K562 (cell line): Measurements from ENCODE around the gene ATXN7L2. TPM values are rescaled to one million over a fixed set of nuclear protein-coding genes. Genes with fewer than 3 reads are reported as not detected.
A peak's percentile ranks its signal among the peaks of the same experiment; 100 is the strongest.

ENCODE experiments used
- ATAC-seq: fragments of 200-7000 bp; cut with Tn5 transposase; 3 replicates; pipeline ENCODE4 v1.9.1; 2020; ENCODE audit warnings: moderate library complexity
- BruUV-seq: library from RNA; stranded (reverse); fragments of 400-500 nt; replicated peaks from 2 replicates; lab custom pipeline; 2021; lab: Mats Ljungman, UMichigan
- CTCF ChIA-PET: fragments of 300-600 bp; formaldehyde crosslinking; extraction: SDS; loops from one replicate; lab custom pipeline; 2021; ENCODE audit warnings: low intra/inter-chr PET ratio; lab: Yijun Ruan, JAX
- POLR2A ChIA-PET: fragments of 300-600, 350-650 bp; sonication (Branson Sonifier 250); formaldehyde crosslinking; extraction: SDS; loops from one replicate; lab custom pipeline; 2021; ENCODE audit warnings: antibody characterized with exemption, inconsistent platforms; lab: Yijun Ruan, JAX
- DNase-seq, 4 experiments: peaks; one replicate each; pipeline versions ENCODE4 v3.0.0 to v3.0.0-alpha.2; 2011 to 2018; ENCODE audit warnings: low spot score in 3 of 4, mixed read lengths in 3 of 4; ENCODE audit errors: extremely low read depth in 1 of 4
- FAIRE-seq: peaks from 2 replicates; lab custom pipeline; 2011; peaks lifted over from hg19 to GRCh38; lab: Jason Lieb, UNC
- H2AFZ ChIP-seq: 2 replicates; pipeline ENCODE4 v1.6.0; 2011; ENCODE audit warnings: low read depth, low read length, control low read depth, inconsistent platforms
- H3K27ac ChIP-seq: fragments of 200-600 bp; 3 replicates; pipeline ENCODE4 v1.8.0; 2011; ENCODE audit warnings: low read depth, mild to moderate bottlenecking, control low read depth, inconsistent platforms, low read length, moderate library complexity, mixed read lengths; ENCODE audit errors: extremely low read depth
- H3K27me3 ChIP-seq, 2 experiments: fragments of 300-600 bp in 1 of 2; 2 replicates in 1 of 2; 3 replicates in 1 of 2; pipeline versions ENCODE4 v1.6.0 to v1.8.0; 2011; ENCODE audit warnings: inconsistent platforms in 2 of 2, low read length in 2 of 2, mild to moderate bottlenecking in 1 of 2, mixed read lengths in 1 of 2, moderate library complexity in 1 of 2; ENCODE audit not compliant: control insufficient read depth in 2 of 2, insufficient read depth in 2 of 2
- H3K36me3 ChIP-seq: fragments of 300-600 bp; 3 replicates; pipeline ENCODE4 v1.8.0; 2011; ENCODE audit warnings: mild to moderate bottlenecking, low read length, inconsistent platforms; ENCODE audit not compliant: control insufficient read depth, insufficient read depth
- H3K4me1 ChIP-seq, 2 experiments: fragments of 200-600 bp in 1 of 2; replicated peaks in 1 of 2; 2 replicates in 1 of 2; 3 replicates in 1 of 2; pipeline versions ENCODE4 v1.5.1 to v1.8.0; 2011; ENCODE audit warnings: inconsistent platforms in 2 of 2, low read length in 2 of 2, mild to moderate bottlenecking in 1 of 2, mixed read lengths in 1 of 2, moderate library complexity in 1 of 2; ENCODE audit not compliant: control insufficient read depth in 2 of 2, insufficient read depth in 2 of 2
- H3K4me2 ChIP-seq: 2 replicates; pipeline ENCODE4 v1.6.1; 2011; ENCODE audit warnings: low read length, control low read depth, inconsistent platforms, mixed read lengths; ENCODE audit not compliant: insufficient read depth
- H3K4me3 ChIP-seq: fragments of 200-600 bp; sonication (generic), shearing (Covaris generic); 2 replicates; pipeline ENCODE4 v1.5.1; 2016; ENCODE audit warnings: control low read depth, inconsistent platforms
- H3K79me2 ChIP-seq: fragments of 200-600 bp; 3 replicates; pipeline ENCODE4 v1.8.0; 2011; ENCODE audit warnings: low read length, inconsistent platforms; ENCODE audit not compliant: control insufficient read depth, insufficient read depth
- H3K9ac ChIP-seq, 2 experiments: 2 replicates each; pipeline versions ENCODE4 v1.6.0 to v1.6.1; 2011; ENCODE audit warnings: low read depth in 2 of 2, low read length in 2 of 2, control low read depth in 1 of 2, inconsistent platforms in 1 of 2, mild to moderate bottlenecking in 1 of 2, mixed read lengths in 1 of 2; ENCODE audit not compliant: insufficient read depth in 1 of 2
- H3K9me1 ChIP-seq: one replicate; pipeline ENCODE4 v1.6.0; 2011; ENCODE audit warnings: inconsistent platforms, mild to moderate bottlenecking, low read length, moderate library complexity; ENCODE audit not compliant: control insufficient read depth, insufficient read depth
- H3K9me3 ChIP-seq: replicated peaks from 2 replicates; pipeline ENCODE4 v1.5.1; 2011; ENCODE audit warnings: low read depth, low read length, inconsistent platforms; ENCODE audit not compliant: control insufficient read depth, insufficient read depth
- H4K20me1 ChIP-seq: replicated peaks from 2 replicates; pipeline ENCODE4 v1.6.1; 2011; ENCODE audit warnings: low read length, inconsistent platforms, mixed read lengths; ENCODE audit not compliant: control insufficient read depth, insufficient read depth
- SPI1 ChIP-seq: IDR thresholded peaks from 2 replicates; pipeline ENCODE4 v1.6.1; 2011; ENCODE audit warnings: low read depth, low read length, control low read depth, borderline replicate concordance
- WGBS: fragments of 100-300 bp; shearing (Covaris generic); methylation state at CpG from one replicate; pipeline ENCODE4 v1.1.6; 2016; ENCODE audit warnings: low coverage, mixed read lengths; ENCODE audit not compliant: insufficient coverage; ENCODE audit errors: missing lambda C conversion rate; 5-methylcytosine and 5-hydroxymethylcytosine counted together
- in situ Hi-C: fragments of 300-500 bp; cut with MboI; formaldehyde crosslinking; loops from 4 replicates; pipeline ENCODE4 v1.15.0; 2018; ENCODE audit warnings: inconsistent platforms, mixed read lengths
- intact Hi-C: fragments of 100-400 bp; cut with micrococcal nuclease; formaldehyde crosslinking; loops from 2 replicates; pipeline ENCODE4 v1.14.2; 2022
- polyA plus RNA-seq, 8 experiments: library from polyadenylated mRNA; depleted of rRNA in 4 of 8; stranded (reverse) in 5 of 8; unstranded in 3 of 8; fragments of >200 nt; fragmentation: Nextera tagmentation in 2 of 8; fragmentation: Illumina TruSeq in 1 of 8; extraction: Ambion mirVana in 2 of 8; extraction: Trizol in 1 of 8; gene quantifications; 2 replicates each; pipeline versions ENCODE4 v1.2.1 to v1.2.3, GENCODE V29; 2011 to 2014; ENCODE audit warnings: inconsistent platforms in 1 of 8, missing spikeins in 1 of 8
- total RNA-seq, 7 experiments: library from RNA; depleted of rRNA in 6 of 7; stranded (reverse); fragments of >200 nt in 6 of 7; fragmentation: Illumina TruSeq in 2 of 7; extraction: Trizol in 2 of 7; gene quantifications; 2 replicates each; pipeline versions ENCODE4 v1.2.1 to v1.2.3, GENCODE V29; 2011 to 2021; ENCODE audit warnings: low replicate concordance in 1 of 7
- TF ChIP-seq, protein P1 (sequence below): sonication (generic); formaldehyde crosslinking; IDR thresholded peaks from 2 replicates; pipeline ENCODE4 v1.8.0; 2023; ENCODE audit warnings: mild to moderate bottlenecking, missing genetic modification reagents

Gene ATXN7L2
- total and polyA plus RNA-seq, 9 of the 15 experiments (the other 6 are each of a cell fraction or from before 2014, with no cell fraction given): 0.21 to 10.4 (median 5.8) TPM

DNA sequence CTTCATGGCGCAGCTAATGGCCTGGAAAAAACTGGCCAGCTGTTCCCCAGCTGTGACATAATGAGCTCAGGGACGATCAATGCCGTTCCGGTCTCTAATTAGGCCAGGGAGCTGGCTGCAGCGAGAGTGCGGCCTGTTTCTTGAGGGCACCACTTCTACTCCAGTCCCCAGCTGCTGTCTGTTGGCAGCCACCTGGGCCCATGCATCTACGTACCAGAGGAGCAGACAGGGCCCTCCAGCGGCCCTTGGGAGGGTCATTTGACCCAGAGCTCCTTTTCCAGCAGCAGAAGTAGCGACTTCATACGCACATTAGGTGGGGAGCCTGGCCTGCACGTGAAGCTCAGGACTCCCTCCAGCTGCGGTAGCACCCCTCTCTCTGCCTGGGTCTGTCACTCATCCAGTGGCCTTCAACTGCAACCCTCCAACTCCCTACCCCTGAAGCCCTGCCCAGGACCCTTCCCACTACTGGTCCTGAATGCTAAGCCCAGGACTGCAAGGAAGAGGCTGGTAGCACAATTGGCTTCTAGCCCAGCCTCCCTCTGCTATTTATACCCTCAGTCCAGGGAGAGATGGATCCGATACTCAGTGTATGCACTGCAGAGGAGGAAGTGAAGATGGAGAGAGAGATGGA lies 46.9 kb downstream of the ATXN7L2 start:
- Histone ChIP-seq H3K4me3 (no peak overlapping the region), H3K4me2 (no peak overlapping the region), H3K4me1 (peaks cover 9 to 14% of the 10 kb centered on the region in 2 experiments; a peak in 4 of 5 replicates), H3K9ac (peak overlapping the region in 1 of 2 experiments; percentile 61; a peak in 2 of 4 replicates), H3K79me2 (no peaks in the 10 kb centered on the region), H3K27ac (no peak overlapping the region), H3K36me3 (no peaks in the 10 kb centered on the region), H2AFZ (no peak overlapping the region), H3K9me3 (no peaks in the 10 kb centered on the region), H4K20me1 (no peaks in the 10 kb centered on the region), H3K27me3 (peaks cover 15 to 26% of the 10 kb centered on the region in 2 experiments), H3K9me1 (no peaks in the 10 kb centered on the region)
- TF ChIP-seq, protein P1, sequence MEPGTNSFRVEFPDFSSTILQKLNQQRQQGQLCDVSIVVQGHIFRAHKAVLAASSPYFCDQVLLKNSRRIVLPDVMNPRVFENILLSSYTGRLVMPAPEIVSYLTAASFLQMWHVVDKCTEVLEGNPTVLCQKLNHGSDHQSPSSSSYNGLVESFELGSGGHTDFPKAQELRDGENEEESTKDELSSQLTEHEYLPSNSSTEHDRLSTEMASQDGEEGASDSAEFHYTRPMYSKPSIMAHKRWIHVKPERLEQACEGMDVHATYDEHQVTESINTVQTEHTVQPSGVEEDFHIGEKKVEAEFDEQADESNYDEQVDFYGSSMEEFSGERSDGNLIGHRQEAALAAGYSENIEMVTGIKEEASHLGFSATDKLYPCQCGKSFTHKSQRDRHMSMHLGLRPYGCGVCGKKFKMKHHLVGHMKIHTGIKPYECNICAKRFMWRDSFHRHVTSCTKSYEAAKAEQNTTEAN: no peak
- TF ChIP-seq SPI1: 0 out of 2 replicates have a peak, but pooled peaks have one; percentile 2
- in situ Hi-C loops: loop anchor here (5.0 kb wide), 2 partner anchors 33 to 268 kb away; no protein-coding TSS in a partner anchor
- no peak for ATAC-seq
- CTCF ChIA-PET: interaction anchor here (3.7 to 5.3 kb wide), 3 partner anchors 30 to 268 kb away, joined by 32 to 131 read pairs (median 84); partner anchors contain the start of gene CYB561D1
- BruUV-seq: no TSS peak
- intact Hi-C loops: loop anchor here (5.0 to 10.0 kb wide), 2 partner anchors 108 to 416 kb away; partner anchors contain the start of gene ELAPOR1
- FAIRE-seq: no peak
- DNase-seq: no peak
- POLR2A ChIA-PET: interaction anchor here (0.6 to 4.9 kb wide), 9 partner anchors 11 to 316 kb away, joined by 3 to 21 read pairs (median 11); partner anchors contain the start of genes ATXN7L2 and GNAI3
- WGBS: 59% methylated on average over 13 of the region's 13 CpGs
